B cell (primary cell): Measurements from ENCODE around the gene PTPRM. TPM values are rescaled to one million over a fixed set of nuclear protein-coding genes. Genes with fewer than 3 reads are reported as not detected.

Experiments
- ATAC-seq: fragments of 200-7000 bp; cut with Tn5 transposase; one replicate; pipeline ENCODE4 v1.10.0; 2021; ENCODE audit warnings: low read depth, mild to moderate bottlenecking, moderate number of reproducible peaks, moderate library complexity
- CTCF ChIA-PET: fragments of 350-600 bp; sonication (Branson Sonifier 250); formaldehyde crosslinking; loops from one replicate; lab custom pipeline; 2021; ENCODE audit warnings: antibody characterized with exemption, inconsistent platforms; lab: Charles Lee
- POLR2A ChIA-PET: fragments of 350-600 bp; sonication (Branson Sonifier 250); formaldehyde crosslinking; loops from one replicate; lab custom pipeline; 2021; ENCODE audit warnings: antibody characterized with exemption; lab: Charles Lee
- DNase-seq: peaks from one replicate; pipeline ENCODE4 v3.0.0; 2013
- H2AFZ ChIP-seq: 2 replicates; pipeline ENCODE4 v1.6.1; 2012; ENCODE audit warnings: mild to moderate bottlenecking, low read depth, low read length; ENCODE audit not compliant: insufficient read depth, poor library complexity, severe bottlenecking
- H3K27ac ChIP-seq, 2 donors: 1 replicate in 1 of 2; 2 replicates in 1 of 2; pipeline ENCODE4 v1.5.1; 2012 to 2013; ENCODE audit warnings: low read length in 2 of 2, mild to moderate bottlenecking in 2 of 2, moderate library complexity in 1 of 2
- H3K27me3 ChIP-seq, 4 experiments: fragments of 200-600 bp in 1 of 4; sonication (generic) in 1 of 4; replicated peaks in 1 of 4; 1 replicate in 2 of 4; 2 replicates in 2 of 4; pipeline versions ENCODE4 v1.6.1 to v1.7.0; 2013 to 2016; ENCODE audit warnings: low read length in 3 of 4, mild to moderate bottlenecking in 2 of 4, mixed read lengths in 1 of 4, moderate library complexity in 1 of 4; ENCODE audit not compliant: insufficient read depth in 4 of 4, control insufficient read depth in 3 of 4; ENCODE audit errors: control extremely low read depth in 1 of 4
- H3K36me3 ChIP-seq, 2 experiments: replicated peaks in 1 of 2; 1 replicate in 1 of 2; 2 replicates in 1 of 2; pipeline versions ENCODE4 v1.6.1 to v1.7.1; 2013; ENCODE audit warnings: low read length in 1 of 2; ENCODE audit not compliant: insufficient read depth in 2 of 2, control insufficient read depth in 1 of 2; ENCODE audit errors: control extremely low read depth in 1 of 2, extremely low read depth in 1 of 2
- H3K4me1 ChIP-seq, 2 donors: fragments of 200-600 bp in 1 of 2; sonication (generic) in 1 of 2; 1 replicate in 1 of 2; 2 replicates in 1 of 2; pipeline versions ENCODE4 v1.5.1 to v1.6.1; 2013 to 2017; ENCODE audit warnings: low read length in 2 of 2; ENCODE audit not compliant: control insufficient read depth in 2 of 2, insufficient read depth in 2 of 2
- H3K4me2 ChIP-seq: replicated peaks from 2 replicates; pipeline ENCODE3; 2012; ENCODE audit warnings: mild to moderate bottlenecking, low read depth, low read length; ENCODE audit not compliant: poor library complexity, severe bottlenecking
- H3K4me3 ChIP-seq, 5 experiments: fragments of 200-600 bp in 1 of 5; sonication (generic) in 1 of 5; 1 replicate in 3 of 5; 2 replicates in 2 of 5; pipeline versions ENCODE4 v1.5.1 to v1.7.0; 2011 to 2016; ENCODE audit warnings: low read length in 4 of 5, mild to moderate bottlenecking in 4 of 5, low read depth in 2 of 5, control low read depth in 1 of 5, moderate library complexity in 1 of 5; ENCODE audit not compliant: insufficient read depth in 1 of 5; ENCODE audit errors: control extremely low read depth in 1 of 5, extremely low read depth in 1 of 5
- H3K79me2 ChIP-seq: fragments of 200-600 bp; sonication (generic); one replicate; pipeline ENCODE4 v1.6.0; 2016; ENCODE audit warnings: low read length; ENCODE audit not compliant: control insufficient read depth, insufficient read depth
- H3K9ac ChIP-seq: fragments of 200-600 bp; sonication (generic); 2 replicates; pipeline ENCODE4 v1.6.1; 2017; ENCODE audit warnings: mild to moderate bottlenecking, low read length, moderate library complexity
- H3K9me3 ChIP-seq, 3 donors: one replicate each; pipeline versions ENCODE4 v1.6.1 to v1.7.1; 2013; ENCODE audit warnings: low read length in 2 of 3; ENCODE audit not compliant: control insufficient read depth in 2 of 3, insufficient read depth in 1 of 3; ENCODE audit errors: control extremely low read depth in 1 of 3
- H4K20me1 ChIP-seq: 2 replicates; pipeline ENCODE4 v1.6.0; 2012; ENCODE audit warnings: mild to moderate bottlenecking, low read length; ENCODE audit not compliant: insufficient read depth, control insufficient read depth, poor library complexity, severe bottlenecking
- H3K27ac Mint-ChIP-seq: one replicate; pipeline ENCODE4 v1.8.0; 2021; ENCODE audit warnings: mixed read lengths
- H3K27me3 Mint-ChIP-seq: one replicate; pipeline ENCODE4 v1.8.0; 2021; ENCODE audit warnings: mixed read lengths
- H3K4me1 Mint-ChIP-seq: one replicate; pipeline ENCODE4 v1.8.0; 2021; ENCODE audit warnings: mixed read lengths
- H3K4me3 Mint-ChIP-seq: one replicate; pipeline ENCODE4 v1.8.0; 2021; ENCODE audit warnings: mixed read lengths
- H3K9me3 Mint-ChIP-seq: one replicate; pipeline ENCODE4 v1.8.0; 2022; ENCODE audit warnings: mixed read lengths; ENCODE audit not compliant: insufficient read depth
- EZH2 ChIP-seq: IDR thresholded peaks from 2 replicates; pipeline ENCODE4 v1.6.1; 2012; ENCODE audit warnings: borderline replicate concordance, low read depth, mild to moderate bottlenecking, moderate library complexity, low read length; ENCODE audit not compliant: insufficient read depth, poor library complexity, severe bottlenecking
- WGBS: methylation state at CpG from one replicate; pipeline ENCODE4 v1.1.5; 2013; ENCODE audit warnings: missing lambda C conversion rate; ENCODE audit not compliant: insufficient coverage; 5-methylcytosine and 5-hydroxymethylcytosine counted together
- intact Hi-C: fragments of 100-400 bp; cut with micrococcal nuclease; formaldehyde crosslinking; loops from one replicate; pipeline ENCODE4 v1.10.0; 2022
- polyA plus RNA-seq: library from polyadenylated mRNA; depleted of rRNA; stranded (reverse); fragments of >200 nt; gene quantifications from 2 replicates; pipeline ENCODE4 v1.2.3, GENCODE V29; 2012
- total RNA-seq, 2 donors: library from RNA; stranded (reverse); fragments of 120-200 nt in 1 of 2; gene quantifications; 1 replicate in 1 of 2; 2 replicates in 1 of 2; pipeline versions ENCODE4 v1.2.3 to v1.2.4, GENCODE V29; 2013 to 2022
- TF ChIP-seq, protein P1 (sequence below): fragments of 200-600 bp; IDR thresholded peaks from one replicate; pipeline ENCODE4 v1.8.0; 2022; ENCODE audit warnings: antibody characterized with exemption, mild to moderate bottlenecking

The PTPRM gene
- total and polyA plus RNA-seq, 2 donors (not counting 1 experiment from before 2014, with no cell fraction given), result 0.20 to 0.89 TPM

DNA sequence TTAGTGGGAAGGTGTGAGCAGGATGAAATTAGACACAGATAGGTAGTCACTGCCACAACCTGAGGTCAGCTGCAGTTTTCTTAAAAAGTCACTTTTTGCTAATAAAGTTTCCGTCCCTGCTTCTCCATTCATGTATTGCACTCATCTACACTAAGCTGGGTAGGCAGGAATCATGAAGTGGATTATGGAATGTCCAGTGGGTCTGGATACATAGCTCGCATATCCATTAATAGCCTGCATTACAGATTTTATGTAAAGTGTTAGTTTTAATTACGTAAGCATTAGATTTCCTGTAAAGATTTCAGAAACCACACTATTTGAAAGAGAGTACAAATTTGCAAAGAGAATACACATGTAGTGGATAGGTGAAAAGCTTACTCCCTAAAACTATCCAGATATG, 30.4 kb downstream of the PTPRM start:
- WGBS, result no CpG with 5 or more reads among the region's 3 CpGs
- TF ChIP-seq EZH2, result no peak
- TF ChIP-seq, protein P1, sequence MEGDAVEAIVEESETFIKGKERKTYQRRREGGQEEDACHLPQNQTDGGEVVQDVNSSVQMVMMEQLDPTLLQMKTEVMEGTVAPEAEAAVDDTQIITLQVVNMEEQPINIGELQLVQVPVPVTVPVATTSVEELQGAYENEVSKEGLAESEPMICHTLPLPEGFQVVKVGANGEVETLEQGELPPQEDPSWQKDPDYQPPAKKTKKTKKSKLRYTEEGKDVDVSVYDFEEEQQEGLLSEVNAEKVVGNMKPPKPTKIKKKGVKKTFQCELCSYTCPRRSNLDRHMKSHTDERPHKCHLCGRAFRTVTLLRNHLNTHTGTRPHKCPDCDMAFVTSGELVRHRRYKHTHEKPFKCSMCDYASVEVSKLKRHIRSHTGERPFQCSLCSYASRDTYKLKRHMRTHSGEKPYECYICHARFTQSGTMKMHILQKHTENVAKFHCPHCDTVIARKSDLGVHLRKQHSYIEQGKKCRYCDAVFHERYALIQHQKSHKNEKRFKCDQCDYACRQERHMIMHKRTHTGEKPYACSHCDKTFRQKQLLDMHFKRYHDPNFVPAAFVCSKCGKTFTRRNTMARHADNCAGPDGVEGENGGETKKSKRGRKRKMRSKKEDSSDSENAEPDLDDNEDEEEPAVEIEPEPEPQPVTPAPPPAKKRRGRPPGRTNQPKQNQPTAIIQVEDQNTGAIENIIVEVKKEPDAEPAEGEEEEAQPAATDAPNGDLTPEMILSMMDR, result no peak

DNA sequence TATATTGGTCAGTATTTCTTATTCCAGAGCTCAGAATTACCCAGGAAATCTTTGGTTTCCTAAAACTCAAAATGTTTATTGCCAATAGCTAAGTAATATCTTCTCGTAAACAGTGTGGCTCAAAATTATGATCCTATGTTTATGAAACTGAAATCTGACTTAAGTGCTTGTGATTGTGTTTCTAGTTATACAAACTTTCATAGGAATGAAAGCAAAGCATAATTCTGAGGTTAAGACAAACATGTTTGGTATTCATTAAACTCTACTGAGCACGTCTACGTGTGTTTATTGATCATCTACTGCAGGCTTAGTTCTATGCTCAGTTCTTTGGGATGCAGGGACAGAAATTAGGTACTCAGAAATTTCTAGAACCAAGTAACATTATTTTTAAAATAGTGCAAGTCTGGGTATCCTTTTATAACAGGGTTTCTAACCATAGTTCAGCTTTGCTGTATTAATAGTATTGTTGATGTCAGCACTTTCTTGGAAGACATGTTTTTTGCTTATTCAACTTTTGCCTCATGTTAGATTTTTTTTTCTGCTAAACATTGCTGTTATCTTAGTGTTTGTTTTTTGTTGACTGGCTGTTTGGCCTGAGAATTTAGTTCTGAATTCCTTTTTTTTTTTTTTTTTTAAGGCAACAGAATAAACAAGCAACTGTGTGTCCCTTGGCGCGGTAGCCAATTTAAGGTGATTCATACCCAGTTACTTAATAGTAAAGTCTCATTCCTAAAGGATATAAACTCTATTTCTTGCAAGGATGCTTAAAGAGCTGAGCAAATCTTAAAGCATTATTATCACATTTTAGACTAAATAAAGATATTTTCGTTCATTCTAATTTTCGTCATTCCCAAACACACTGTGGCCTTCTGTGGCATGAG, 31.3 kb downstream of the PTPRM start:
- no CpG with 5 or more reads among the region's 7 CpGs for WGBS
- ChIA-PET CTCF (no interaction called here), POLR2A (no interaction called here)
- Histone ChIP-seq H3K27ac (no peak overlapping the region), H3K79me2 (no peaks in the 10 kb centered on the region), H3K9ac (no peak overlapping the region), H3K36me3 (no peaks in the 10 kb centered on the region), H3K27me3 (no peaks in the 10 kb centered on the region), H2AFZ (no peak overlapping the region), H4K20me1 (no peaks in the 10 kb centered on the region), H3K4me2 (no peak overlapping the region), H3K9me3 (no peaks in the 10 kb centered on the region), H3K4me3 (no peak overlapping the region), H3K4me1 (no peaks in the 10 kb centered on the region)
- Mint-ChIP-seq H3K4me1 (no peaks in the 10 kb centered on the region), H3K27me3 (no peaks in the 10 kb centered on the region), H3K9me3 (no peaks in the 10 kb centered on the region), H3K4me3 (no peak overlapping the region), H3K27ac (no peak overlapping the region)
- DNase-seq, result no peak
- no peak for ATAC-seq
- intact Hi-C loops, result no loop called here
- TF ChIP-seq EZH2, result no peak
- TF ChIP-seq, protein P1, result no peak

More for the DNA sequence above, 30.4 kb downstream of the PTPRM start:
- no peaks in the 10 kb centered on the region for H3K27me3 ChIP-seq
- no peaks in the 10 kb centered on the region for H3K36me3 ChIP-seq
- H3K4me1 Mint-ChIP-seq, result no peaks in the 10 kb centered on the region
- H3K27ac ChIP-seq, result no peak overlapping the region
- H4K20me1 ChIP-seq, result no peaks in the 10 kb centered on the region
- H2AFZ ChIP-seq, result no peak overlapping the region
- no peak for ATAC-seq
- no peak overlapping the region for H3K9ac ChIP-seq
- intact Hi-C loops, result no loop called here
- no peak overlapping the region for H3K4me3 ChIP-seq
- no peak overlapping the region for H3K4me3 Mint-ChIP-seq
- DNase-seq, result no peak
- H3K4me1 ChIP-seq, result no peaks in the 10 kb centered on the region
- no peak overlapping the region for H3K4me2 ChIP-seq
- H3K9me3 ChIP-seq, result no peaks in the 10 kb centered on the region
- CTCF ChIA-PET, result no interaction called here
- H3K27ac Mint-ChIP-seq, result no peak overlapping the region
- H3K27me3 Mint-ChIP-seq, result no peaks in the 10 kb centered on the region
- POLR2A ChIA-PET, result no interaction called here
- H3K9me3 Mint-ChIP-seq, result no peaks in the 10 kb centered on the region
- no peaks in the 10 kb centered on the region for H3K79me2 ChIP-seq
